ENCODE measurements around the gene PGF. TPM values are rescaled to one million over a fixed set of nuclear protein-coding genes. Genes with fewer than 3 reads are reported as not detected.

PGF gene
- total RNA-seq, result 10 to 100 TPM in 2 of 4 donors, 1 to 10 TPM in 1, not detected in 1; 9.7 to 10.5 (median 10.1) TPM

GRCh38 chr14:74955229-74956026, at the start of gene PGF:
Gene PGF, minus strand, starts transcription at chr14:74955597. Its CDS starts 355 bp downstream, at chr14:74955242.
- TF ChIP-seq POLR2AphosphoS5 (IDR thresholded peaks at IDR 0.05) (peak; percentile 55 to 68 (median 59)), POLR2A (IDR thresholded peaks at IDR 0.05) (peak; percentile 52), EP300 (IDR thresholded peaks at IDR 0.05; ENCODE audit: low read depth) (no peak)
- TF ChIP-seq, protein P1, sequence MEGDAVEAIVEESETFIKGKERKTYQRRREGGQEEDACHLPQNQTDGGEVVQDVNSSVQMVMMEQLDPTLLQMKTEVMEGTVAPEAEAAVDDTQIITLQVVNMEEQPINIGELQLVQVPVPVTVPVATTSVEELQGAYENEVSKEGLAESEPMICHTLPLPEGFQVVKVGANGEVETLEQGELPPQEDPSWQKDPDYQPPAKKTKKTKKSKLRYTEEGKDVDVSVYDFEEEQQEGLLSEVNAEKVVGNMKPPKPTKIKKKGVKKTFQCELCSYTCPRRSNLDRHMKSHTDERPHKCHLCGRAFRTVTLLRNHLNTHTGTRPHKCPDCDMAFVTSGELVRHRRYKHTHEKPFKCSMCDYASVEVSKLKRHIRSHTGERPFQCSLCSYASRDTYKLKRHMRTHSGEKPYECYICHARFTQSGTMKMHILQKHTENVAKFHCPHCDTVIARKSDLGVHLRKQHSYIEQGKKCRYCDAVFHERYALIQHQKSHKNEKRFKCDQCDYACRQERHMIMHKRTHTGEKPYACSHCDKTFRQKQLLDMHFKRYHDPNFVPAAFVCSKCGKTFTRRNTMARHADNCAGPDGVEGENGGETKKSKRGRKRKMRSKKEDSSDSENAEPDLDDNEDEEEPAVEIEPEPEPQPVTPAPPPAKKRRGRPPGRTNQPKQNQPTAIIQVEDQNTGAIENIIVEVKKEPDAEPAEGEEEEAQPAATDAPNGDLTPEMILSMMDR (IDR thresholded peaks at IDR 0.05), result no peak
- 1% methylated on average over 65 of the region's 73 CpGs; no CpG with 5 or more reads in 1 of the 2 donors for WGBS, 2 donors (ENCODE audit: low coverage in 1 of 2)
- Histone ChIP-seq H3K9me3 (no peaks in the 10 kb centered on the region), H3K36me3 (no peaks in the 10 kb centered on the region), H3K27me3 (no peaks in the 10 kb centered on the region), H3K4me3 (peak within 1 kb of the TSS; percentile 40 to 57 (median 44)), H3K27ac (peak within 1 kb of the TSS; percentile 25 to 44 (median 38)), H3K4me1 (peaks cover 23 to 31% (median 29%) of the 10 kb centered on the region in 4 donors)
- DNase-seq, result peak; percentile 77
- intact Hi-C loops (cut with DNase I; ENCODE audit: low total_unique reads) (no loop called here), in situ Hi-C loops (cut with MboI; ENCODE audit: low pct_ligation_motif_present in 1 of 4, low pct_unique_long_range_greater_than_20kb in 1 of 4, low sequenced_read_pairs in 3 of 4) (loop anchor here in 1 of 4 donors (10.0 kb wide), 1 partner anchor 129 kb away; no protein-coding TSS in a partner anchor)

GRCh38 chr14:75003250-75004027, 48.0 kb upstream of the PGF start:
- WGBS, 2 donors (ENCODE audit: low coverage in 1 of 2), result 9 to 36% methylated on average over 1 to 18 of the region's 18 CpGs
- peak; percentile 18 for DNase-seq
- H3K27me3 ChIP-seq, result no peaks in the 10 kb centered on the region
- H3K4me1 ChIP-seq, result peaks cover 5 to 24% (median 19%) of the 10 kb centered on the region in 4 donors
- H3K27ac ChIP-seq, result peak overlapping the region; percentile 82 to 90 (median 87)
- intact Hi-C loops (cut with DNase I; ENCODE audit: low total_unique reads) (no loop called here), in situ Hi-C loops (cut with MboI; ENCODE audit: low pct_ligation_motif_present in 1 of 4, low pct_unique_long_range_greater_than_20kb in 1 of 4, low sequenced_read_pairs in 3 of 4) (no loop called here)
- TF ChIP-seq EP300 (IDR thresholded peaks at IDR 0.05; ENCODE audit: low read depth) (no peak), POLR2A (IDR thresholded peaks at IDR 0.05) (no peak), POLR2AphosphoS5 (IDR thresholded peaks at IDR 0.05) (no peak)
- TF ChIP-seq, protein P1 (IDR thresholded peaks at IDR 0.05), result no peak
- H3K4me3 ChIP-seq, result peak overlapping the region; percentile 60 to 81 (median 70)
- no peaks in the 10 kb centered on the region for H3K9me3 ChIP-seq
- peaks cover 0 to 25% (median 8%) of the 10 kb centered on the region in 4 donors for H3K36me3 ChIP-seq

DNA sequence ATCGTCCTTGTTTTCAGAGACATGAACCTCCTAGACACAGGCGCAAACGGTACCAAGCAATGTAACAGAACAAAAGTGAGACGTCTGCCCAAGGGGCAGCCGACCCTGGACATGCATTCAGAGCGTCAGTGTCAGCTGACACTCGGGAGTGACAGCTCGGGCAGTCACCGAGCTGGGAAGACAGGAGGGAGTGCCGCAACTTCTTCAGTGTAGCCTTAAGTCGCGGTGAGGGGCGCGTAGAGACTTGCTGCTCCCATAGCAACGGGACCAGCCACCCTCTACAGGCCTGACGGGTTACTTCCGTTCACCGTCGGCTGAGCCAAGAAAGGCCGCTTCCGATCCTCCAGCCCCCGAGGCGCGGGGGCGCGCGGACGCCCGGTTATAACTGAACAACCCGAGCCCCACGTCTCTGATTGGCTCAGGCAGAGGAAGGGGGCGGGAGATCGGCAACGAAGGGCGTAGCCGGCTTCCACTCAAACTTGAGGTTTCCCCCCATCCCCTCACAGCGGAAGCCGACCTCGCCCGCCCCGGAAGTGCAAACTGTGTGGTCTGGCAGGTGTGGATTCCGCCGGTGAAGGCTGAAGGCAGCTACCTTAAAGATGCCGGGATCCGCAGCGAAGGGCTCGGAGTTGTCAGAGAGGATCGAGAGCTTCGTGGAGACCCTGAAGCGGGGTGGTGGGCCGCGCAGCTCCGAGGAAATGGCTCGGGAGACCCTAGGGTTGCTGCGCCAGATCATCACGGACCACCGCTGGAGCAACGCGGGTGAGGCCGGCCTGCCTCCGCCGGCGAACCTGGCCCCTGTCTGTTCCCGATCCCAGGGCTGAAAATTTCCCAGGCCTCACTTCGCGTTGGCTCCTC, 47.2 kb upstream of the PGF start, which contains the start of gene EIF2B2:
EIF2B2 (plus strand) TSS at position 530 of the 858 bp plus-strand sequence; CDS start at position 600, 70 bp downstream.
- Histone ChIP-seq H3K36me3 (peaks cover 0 to 19% (median 8%) of the 10 kb centered on the region in 4 donors), H3K27me3 (no peaks in the 10 kb centered on the region), H3K9me3 (no peaks in the 10 kb centered on the region), H3K4me3 (peak within 1 kb of the TSS; percentile 60 to 81 (median 70)), H3K4me1 (peaks cover 5 to 24% (median 19%) of the 10 kb centered on the region in 4 donors), H3K27ac (peak within 1 kb of the TSS; percentile 82 to 90 (median 87))
- WGBS, 2 donors (ENCODE audit: low coverage in 1 of 2), result 2 to 17% methylated on average over 1 to 64 of the region's 66 CpGs
- in situ Hi-C loops (cut with MboI; ENCODE audit: low pct_ligation_motif_present in 1 of 4, low pct_unique_long_range_greater_than_20kb in 1 of 4, low sequenced_read_pairs in 3 of 4) (no loop called here), intact Hi-C loops (cut with DNase I; ENCODE audit: low total_unique reads) (no loop called here)
- DNase-seq, result peak; percentile 98
- TF ChIP-seq EP300 (IDR thresholded peaks at IDR 0.05; ENCODE audit: low read depth), result no peak
- TF ChIP-seq POLR2A (IDR thresholded peaks at IDR 0.05), result peak; percentile 68
- TF ChIP-seq, protein P1 (IDR thresholded peaks at IDR 0.05), result peak in 3 of 5 experiments; percentile 21 to 54 (median 42)
- TF ChIP-seq POLR2AphosphoS5 (IDR thresholded peaks at IDR 0.05), result peak; percentile 49 to 84 (median 60)

All from transverse colon (tissue), 4 donors.